Astrocyte of the hippocampus (primary cell): Measurements from ENCODE around the gene NSD2.

Experiments used
- DNase-seq: peaks from one replicate; pipeline ENCODE4 v3.0.0; 2011; ENCODE audit warnings: low read depth, low spot score

Gene NSD2

DNA sequence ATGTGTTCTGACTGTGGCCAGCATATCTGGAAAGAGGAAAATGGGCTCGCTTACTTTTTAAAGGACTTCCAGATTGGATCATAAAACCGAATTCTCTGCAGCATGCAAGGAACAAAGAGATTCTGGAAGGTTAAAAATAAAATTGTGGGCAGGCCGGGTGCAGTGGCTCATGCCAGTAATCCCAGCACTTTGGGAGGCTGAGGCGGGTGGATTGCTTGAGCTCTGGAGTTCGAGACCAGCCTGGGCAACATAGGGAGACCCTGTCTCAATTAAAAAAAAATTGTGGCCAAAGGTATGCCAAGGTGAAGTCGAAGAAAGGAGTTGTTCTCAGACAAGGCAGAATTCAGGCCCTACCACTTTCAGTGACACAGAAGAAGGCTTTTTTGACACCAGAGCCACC lies 99.7 kb downstream of the NSD2 start:
- no peak for DNase-seq

DNA sequence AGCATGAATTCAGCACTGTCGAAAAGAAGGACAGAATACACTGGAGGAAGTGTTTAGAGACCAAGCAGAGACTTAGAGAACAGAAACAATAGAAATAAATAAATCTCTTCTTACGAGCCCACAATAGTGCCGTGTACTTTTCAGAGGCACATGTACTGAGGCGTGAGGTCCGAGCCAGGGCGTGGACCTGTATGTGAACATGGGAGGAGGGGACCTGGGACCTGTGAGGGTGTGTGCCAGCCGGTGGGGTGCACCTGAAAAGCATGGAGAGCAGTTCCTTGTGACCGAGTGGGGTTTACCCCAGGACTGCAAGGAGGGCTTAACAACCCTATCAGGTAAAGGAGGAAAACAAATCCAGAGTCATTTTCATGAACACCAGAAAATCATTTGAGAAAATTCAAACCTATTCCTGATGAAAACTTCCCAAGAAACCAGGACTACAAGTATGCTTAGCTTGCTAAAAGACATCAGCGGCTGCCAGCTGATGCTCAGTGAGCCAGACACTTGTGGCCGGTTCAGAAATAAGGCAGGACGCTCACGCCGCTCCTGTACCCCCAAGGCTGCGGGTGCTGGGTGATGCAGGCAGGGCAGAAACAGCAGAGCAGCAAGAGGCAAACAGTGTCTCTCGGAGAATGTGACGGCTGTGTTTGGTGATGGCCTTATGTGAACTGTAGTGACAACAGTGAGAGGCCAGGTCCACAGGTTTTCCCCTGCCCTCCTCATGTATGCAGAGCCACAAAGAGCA lies 100.4 kb downstream of the NSD2 start:
- no peak for DNase-seq

DNA sequence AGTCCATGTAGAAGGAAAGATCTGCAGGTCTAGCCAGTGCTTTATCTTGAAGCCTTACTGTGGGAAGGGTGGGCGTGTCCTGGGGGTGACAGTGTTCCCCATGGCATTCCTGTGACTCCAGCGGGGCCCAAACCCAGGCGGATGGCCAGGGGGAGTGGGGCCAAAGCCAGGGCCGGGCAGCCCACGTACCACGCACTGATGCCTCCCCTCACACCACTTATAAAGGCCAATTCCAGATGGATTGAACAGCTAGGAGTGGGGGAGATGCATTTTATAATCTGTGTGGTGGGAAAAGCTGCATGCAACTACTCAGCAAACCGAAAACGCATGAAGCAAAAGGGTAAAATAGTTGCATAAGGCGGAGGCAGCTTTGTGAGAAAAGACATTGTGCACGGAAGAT lies 101.2 kb downstream of the NSD2 start:
- no peak for DNase-seq

DNA sequence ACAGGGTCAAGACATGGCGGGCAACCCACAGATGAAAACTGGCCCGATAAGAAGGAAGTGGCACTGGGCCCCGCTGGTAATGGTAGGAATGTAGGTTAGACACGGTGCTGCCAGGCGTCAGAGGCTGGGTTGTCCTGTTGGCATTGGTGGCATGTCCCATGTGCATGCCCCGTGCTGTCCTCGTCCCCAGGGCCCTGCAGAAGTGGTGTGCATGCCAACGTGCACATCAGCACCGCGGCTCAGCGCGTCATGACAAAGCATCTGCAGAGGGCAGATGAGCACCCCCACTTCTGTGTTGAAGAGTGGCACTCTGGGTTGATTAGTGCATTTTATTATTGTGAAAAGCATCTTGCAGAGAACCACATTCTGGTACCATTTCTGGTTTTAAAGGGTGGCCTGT lies 102.0 kb downstream of the NSD2 start:
- DNase-seq = no peak

DNA sequence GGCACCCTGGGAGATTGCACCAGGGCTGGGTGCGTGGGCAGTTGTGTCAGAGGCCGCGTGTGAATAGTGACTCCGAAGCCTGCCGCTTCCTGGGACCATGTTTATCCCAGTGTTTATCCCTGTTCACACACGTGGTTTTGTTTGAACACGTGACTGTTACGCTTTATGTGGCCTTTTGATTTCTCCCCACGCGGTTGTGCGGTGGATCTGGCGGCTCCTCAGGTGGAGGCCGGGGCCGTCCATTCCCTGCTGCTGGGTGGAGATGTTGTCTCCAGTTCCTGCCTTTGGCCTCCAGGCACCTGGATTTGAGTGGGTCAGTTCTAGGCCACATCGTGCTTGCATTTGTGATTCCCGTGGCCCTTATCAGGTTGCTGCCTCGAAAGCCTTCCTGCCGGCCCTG lies 102.5 kb downstream of the NSD2 start:
- DNase-seq = no peak

DNA sequence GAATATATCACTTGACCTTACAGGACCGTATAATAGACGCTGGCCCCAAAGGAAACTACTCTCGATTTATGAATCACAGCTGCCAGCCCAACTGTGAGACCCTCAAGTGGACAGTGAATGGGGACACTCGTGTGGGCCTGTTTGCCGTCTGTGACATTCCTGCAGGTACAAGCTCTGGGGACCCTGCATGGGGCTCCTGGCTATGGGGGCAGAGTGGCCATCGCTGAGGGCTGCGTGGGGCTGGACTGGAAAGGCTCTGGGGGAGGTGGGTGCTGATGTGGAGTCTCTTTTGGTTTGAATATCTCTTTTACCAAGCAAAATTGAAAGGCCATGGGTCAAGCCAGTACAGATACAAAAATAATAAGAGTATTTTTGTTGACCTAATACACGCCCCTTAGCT lies 103.6 kb downstream of the NSD2 start:
- DNase-seq = no peak

DNA sequence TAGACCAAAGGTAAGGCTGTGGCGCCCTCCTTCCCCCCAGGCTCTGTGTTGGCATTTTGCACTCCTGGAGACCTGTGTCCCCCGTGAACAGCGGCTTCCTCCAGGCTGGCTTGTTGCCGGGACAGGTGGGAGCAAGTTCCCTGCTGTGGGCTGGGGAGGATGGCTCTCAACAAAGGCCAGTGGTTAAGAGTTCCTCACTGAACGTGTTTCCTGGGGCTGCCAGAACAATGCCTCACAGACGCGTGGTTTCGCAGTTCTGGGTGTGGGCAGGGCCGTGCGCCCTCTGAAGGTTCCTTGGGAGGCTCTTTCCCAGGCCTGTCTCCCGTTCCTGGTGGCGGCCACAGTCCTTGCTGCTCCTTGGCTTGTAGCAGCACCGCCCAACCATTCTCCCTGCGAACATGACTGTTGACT lies 104.2 kb downstream of the NSD2 start:
- DNase-seq = no peak

DNA sequence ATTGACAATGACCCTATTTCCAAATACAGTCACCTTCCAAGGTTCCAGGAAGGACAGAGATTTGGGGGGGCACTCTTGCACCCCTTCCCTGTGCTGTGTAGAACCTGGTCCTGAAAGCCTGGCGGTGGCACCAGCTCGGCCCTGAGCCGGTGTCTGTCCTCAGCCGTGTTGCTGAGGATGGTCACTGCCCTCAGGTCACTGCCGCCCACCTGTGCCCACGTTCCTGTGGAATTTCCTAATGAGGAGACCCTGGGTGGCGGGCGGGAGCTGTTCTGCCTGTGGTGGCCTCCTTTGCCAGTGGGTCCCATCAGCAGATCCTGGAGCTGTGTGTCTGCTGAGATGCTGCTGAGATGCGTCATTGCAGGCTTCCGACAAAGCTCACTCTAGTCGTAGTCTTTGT lies 104.7 kb downstream of the NSD2 start:
- DNase-seq = no peak

DNA sequence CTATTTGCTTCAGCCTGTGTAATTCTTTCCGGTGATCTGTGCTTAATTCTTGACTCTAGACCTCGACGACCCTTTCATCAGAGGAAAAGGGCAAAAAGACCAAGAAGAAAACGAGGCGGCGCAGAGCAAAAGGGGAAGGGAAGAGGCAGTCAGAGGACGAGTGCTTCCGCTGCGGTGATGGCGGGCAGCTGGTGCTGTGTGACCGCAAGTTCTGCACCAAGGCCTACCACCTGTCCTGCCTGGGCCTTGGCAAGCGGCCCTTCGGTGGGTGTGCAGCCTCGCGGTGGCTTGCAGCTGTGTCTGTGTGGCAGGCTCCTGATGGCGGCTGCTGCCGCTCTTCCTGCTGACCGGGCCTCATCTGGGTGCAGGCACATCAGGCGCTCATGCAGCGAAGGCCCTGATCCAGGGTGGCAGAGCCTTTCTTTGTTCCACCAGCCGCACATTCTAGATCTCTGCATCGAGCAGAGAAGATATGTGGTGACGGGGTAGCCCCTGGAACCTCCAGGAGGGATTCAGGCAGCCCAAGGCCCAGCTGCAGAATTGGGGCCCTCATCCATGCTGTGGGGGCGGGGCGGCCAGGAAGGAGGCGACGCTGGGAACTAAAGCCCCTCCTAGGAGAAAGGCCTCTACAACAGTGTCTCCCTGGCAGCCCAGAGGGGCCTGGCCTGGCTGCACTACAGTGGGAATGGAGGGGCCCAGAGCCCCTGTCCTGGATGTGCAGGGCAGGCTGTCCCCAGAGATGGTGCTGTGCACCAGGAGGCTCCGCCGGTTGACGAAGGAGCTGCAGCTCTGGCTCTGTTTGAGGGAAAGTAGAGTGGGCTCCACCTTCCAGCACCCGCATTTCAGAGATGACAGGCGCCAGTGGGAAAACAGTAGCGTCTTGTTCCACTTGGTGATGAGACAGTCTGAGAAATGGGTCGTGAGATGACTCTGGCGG lies 105.5 kb downstream of the NSD2 start:
- DNase-seq = no peak

DNA sequence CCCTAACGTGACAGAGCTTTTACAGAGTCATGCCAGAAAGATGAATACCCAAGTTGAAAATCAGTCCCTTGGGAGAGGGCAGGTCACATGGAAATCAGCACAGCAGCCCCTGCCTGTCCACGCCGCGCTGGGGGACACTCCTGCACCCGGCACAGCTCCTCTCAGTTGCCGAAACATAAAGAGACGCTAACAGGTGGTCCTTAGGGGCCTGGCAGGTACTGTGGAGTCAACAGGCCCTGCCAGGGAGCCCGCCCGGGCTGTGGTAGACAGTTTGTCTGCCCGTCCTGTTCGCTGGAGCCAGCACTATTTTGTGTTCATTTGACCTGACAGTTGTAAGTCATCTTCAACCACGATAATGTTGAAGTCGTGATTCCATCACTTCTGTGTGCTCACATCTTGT lies 107.0 kb downstream of the NSD2 start:
- DNase-seq = no peak

DNA sequence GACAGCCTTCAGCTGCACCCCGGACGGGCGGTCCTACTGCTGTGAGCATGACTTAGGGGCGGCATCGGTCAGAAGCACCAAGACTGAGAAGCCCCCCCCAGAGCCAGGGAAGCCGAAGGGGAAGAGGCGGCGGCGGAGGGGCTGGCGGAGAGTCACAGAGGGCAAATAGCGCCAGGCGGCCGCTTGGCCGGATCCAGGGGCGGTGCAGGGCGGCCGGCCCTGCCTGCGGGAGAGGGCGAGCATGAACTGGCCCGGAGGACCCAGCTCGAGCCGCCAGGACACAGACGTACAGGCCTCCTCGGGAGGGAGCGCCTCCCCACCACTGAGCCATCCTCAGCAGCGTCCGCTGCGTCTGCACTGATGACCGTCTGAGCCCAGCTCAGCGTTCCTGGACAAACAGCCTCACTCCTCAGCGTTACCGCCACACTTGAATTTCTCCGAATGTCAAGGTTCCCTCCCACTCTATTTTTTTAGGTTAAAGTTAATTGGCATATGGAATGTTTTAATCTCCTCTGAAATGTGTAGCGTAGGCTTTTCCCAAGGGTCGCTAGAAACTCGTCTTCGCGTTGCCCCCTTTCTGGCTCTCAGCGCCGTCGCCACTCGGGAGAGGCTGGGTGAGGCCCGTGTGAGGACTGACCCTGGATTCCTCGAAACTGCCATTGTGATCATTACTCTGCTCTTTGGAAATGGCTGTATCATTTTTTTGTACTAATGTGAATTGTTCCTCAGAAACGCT lies 107.7 kb downstream of the NSD2 start:
- no peak for DNase-seq

DNA sequence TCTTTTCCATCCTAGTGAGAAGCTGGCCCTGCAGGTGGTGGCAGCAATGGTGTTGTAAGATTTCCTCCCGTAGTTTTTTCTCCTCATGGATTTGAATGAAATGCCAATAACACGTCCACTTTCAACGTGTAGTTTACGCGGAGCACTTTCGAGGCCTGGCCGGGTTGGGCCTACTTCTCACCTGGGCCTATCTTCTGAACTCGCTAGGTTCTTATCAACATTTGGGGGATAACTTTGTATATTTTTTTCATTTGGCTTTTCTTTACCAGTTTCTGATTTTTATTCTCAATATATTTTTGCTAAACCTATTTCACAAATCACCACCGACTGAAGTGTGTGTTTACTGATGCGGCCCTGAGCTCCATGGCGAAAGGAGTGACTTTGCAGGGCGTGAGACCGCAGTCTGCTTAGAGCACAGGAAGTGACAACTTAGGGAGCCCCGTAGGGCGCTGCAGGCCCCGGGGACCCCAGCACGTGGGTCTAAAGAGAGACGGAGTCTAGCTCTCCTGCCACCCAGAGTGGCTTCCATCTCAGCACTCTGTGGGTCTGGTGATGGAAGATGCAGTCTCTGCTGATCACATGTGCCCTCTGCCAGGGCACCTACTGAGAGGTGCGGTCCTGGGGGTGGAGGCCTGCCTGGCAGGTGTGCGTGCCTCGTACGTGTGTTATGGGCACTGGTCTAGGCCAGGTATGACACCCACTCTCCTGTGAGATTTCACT lies 108.4 kb downstream of the NSD2 start:
- DNase-seq = no peak

DNA sequence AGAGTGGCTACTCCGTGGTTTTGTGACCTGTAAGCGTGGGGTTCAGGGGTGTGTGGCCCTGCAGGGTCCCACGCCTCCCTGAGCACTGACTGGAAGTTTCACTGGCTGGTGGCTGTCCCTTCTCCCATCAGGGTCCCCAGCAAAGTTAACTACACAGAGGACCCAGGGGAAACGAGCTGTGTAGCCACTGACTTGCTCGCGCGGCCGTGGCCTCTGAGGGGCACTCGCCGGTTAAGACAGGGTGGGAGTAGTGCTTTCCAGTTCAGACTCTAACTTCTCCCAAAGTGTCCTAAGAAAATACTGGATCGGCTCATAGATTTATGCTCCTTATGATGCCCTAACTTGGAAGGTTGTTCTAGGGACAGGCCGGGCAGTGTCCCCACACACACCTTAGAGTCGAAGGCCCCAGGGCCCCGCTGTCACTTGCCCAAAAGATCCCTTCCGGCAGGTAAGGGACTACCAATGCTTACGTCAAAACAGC lies 109.4 kb downstream of the NSD2 start:
- DNase-seq = no peak

DNA sequence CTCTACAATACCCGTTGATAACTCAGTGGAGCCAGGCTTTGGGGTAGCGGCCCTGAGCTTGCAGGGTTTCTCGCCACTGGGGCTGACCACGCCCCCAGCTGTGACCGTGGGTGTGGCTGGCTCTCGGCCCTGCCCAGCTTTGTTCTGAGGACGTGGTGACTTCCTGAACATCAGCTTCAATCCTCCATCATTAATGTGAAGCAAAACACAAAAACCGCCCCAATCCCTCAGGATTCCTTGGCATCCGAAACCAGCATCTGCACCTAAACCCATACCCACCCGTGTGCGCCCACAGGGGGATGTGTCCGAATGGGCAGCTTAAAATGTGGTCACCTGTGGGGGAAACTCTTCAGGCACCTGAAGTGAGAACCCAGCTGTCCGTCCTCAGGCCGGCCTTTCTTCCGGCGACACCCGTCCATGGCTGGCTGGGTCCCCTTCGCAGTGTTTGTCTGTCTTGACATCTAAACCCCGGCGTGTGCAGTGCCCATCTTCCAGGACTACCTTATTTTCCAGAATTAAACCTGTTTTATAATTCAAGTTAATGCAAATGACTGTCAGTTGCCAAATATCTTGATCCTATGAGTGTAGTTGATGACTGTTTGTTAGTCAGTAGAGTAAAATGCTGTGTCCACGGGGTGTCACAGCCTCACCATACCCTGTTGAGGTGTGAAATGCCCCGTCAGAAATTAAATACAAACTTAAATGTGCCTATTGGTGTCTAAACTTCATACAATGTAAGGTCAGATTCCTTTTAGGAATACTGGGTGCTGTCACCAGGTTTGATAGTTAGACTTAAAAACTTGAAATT lies 110.3 kb downstream of the NSD2 start:
- DNase-seq = peak; percentile 42

DNA sequence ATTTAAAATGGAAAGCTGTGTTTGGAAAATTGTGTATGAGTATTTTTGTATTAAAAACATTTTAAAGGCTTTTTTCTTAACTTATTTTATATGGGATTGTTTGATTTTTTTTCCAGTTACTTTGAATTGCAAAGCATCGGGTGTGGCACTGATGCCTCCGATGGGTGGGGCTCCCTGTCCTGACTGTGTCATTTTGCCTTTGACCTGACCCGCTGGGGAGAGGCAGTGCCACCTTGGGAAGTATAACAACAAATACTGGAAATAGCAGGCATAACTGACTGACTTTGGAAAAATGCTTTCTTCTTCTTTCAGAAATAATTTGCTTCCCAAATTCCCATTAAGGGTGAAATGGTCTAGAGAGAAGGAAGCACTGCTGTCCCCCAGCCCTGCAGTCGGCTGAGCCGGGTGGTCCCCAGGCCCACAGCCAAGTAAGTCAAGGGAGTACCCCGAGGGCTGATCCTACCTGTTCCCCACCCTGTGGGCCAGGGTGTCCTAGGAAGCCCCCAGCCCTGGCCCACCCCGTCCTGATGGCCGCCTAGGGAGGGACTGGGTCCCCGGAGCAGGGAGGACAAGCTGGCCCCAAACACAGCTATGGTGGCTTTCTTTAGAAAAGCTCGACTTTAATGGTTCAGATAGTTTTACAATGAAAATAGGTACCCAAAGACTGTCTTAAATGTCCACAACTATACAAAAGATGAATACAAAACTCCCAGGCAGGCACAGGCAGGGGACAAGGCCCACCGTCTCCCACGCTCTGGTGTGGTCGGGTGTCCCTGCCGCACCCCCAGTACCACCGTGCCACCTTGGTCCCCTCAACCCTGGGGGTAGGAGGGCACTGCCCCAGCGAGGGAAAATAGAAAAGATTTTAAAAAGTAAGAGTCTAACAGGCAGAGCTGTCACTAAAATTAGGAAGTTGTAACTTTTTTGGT lies 111.2 kb downstream of the NSD2 start:
- no peak for DNase-seq

DNA sequence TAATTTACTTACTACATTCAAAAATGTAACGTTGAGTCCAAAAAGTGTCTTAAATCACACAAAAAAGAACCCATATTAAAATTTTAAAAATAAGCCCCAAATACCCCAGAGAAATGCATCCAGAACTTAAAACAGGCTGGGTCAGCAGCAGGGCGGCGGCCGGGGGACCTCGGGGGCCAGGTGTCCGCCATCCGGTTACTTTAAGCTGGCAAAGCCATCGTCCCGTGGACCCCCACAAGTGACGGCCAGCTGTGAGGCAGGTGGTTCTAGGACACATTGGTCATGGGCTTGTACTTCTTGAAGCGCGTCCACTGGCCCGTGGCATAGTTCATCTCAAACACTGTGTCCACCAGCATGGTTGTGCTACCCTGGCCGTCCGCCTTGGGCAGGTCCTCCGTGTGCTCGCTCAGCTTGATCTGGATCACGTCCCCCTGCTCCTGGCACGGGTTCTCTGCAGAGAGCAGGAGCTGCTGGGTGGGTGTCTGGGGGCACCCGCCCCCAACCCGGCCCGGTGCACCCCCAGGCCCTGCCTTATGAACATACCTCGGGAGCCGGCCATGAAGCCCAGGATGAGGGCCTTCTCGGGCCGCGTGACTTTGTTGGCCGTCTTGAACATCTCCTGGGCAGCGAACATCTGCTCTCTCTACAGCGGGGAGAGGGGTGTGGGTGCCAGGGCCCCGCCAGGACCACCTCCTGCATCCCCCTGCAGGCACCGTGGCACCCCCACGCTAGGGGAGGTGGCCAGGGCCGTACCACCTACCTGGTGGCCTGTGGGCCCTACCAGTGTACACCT lies 112.1 kb downstream of the NSD2 start:
- no peak for DNase-seq

DNA sequence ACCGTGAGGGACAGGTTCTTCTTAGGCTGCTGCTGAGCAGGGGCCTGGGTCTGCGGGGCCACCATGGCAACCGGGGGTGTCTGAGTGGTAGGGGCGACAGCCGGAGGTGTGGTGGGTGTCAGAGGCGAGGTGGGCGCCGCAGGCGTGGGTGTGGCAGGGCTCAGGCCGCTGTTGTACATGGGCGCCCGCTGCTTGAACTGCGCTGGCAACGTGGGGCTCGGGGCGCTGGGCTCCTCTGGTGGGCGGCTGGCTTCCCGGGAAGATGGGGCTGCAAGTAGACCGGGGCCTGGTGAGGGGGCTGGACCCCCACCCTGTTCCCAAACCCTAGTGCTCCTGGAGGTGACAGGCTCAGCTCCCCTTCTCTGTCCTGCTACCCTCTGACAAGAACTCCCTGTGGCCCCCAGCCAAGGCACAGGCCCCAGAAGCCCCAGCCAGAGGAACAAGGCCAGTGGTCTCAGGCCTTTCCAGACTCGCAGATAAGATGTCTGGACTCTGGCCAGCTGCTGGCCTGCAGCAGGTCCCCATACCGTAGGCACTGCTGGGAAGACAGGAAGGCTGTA lies 112.7 kb downstream of the NSD2 start:
- peak; percentile 45 for DNase-seq

DNA sequence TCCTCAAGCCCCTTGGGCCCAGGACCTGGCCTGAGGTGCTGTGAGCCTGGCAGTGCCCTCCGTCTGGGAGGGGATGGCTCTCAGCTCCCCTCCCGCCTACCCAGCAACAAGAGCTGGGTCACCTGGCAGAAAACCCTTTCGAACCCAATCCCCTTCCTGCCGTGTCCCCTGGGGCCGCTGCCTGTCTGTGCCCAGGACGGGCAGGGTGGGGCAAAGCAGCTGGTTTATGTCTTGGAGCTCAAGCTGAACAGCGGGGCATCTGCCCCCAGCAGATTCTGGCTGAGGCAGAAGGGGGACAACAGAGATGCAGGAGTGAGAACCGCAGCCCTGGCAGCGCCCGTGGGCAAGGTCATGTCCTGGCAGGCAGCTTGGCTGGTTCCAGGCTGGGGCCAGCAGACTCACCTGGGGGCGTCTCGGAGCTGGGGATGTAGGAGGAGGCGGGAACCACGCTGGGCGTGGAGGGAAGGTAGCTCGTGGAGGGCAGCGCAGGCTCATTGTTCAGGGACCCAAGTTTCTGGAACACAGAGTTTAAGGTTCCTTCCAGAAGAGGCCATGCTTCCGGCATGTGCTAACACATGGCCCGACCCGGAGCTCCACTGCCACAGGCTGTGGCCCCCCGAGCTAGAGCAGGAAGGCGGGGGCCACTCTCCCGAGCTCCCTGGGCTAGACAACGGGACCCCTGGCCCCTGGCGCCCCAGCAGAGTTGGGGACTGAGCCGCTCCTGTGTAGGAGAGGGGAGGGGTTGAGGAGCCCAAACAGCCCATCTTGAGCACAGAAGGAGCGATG lies 113.4 kb downstream of the NSD2 start:
- DNase-seq = no peak
